OCI-LY3 (cell line): ENCODE data around the gene FKBP10.

Source experiments
- H2AFZ ChIP-seq: fragments of 200-600, 300-600 bp; shearing (Covaris generic); 2 replicates; pipeline ENCODE4 v1.6.0; 2014; ENCODE audit warnings: antibody characterized with exemption, low read depth, low read length
- H3K27ac ChIP-seq: fragments of 200-600, 300-600 bp; sonication (generic); 2 replicates; pipeline ENCODE4 v1.5.1; 2014; ENCODE audit warnings: mild to moderate bottlenecking, low read length, moderate library complexity, mixed read lengths
- H3K27me3 ChIP-seq: fragments of 200-600, 300-600 bp; sonication (generic); 2 replicates; pipeline ENCODE4 v1.6.1; 2014; ENCODE audit warnings: low read depth, low read length, mixed read lengths
- H3K36me3 ChIP-seq: fragments of 200-600, 300-600 bp; sonication (generic); replicated peaks from 2 replicates; pipeline ENCODE3; 2014; ENCODE audit warnings: low read depth, low read length, mixed read lengths
- H3K4me1 ChIP-seq: fragments of 300-600, 200-600 bp; sonication (generic); 2 replicates; pipeline ENCODE4 v1.6.1; 2014; ENCODE audit warnings: low read length, mixed read lengths
- H3K4me2 ChIP-seq: fragments of 200-600, 300-600 bp; sonication (generic); 2 replicates; pipeline ENCODE4 v1.6.1; 2014; ENCODE audit warnings: low read length, mixed read lengths
- H3K4me3 ChIP-seq: fragments of 300-600, 200-600 bp; sonication (generic); 2 replicates; pipeline ENCODE4 v1.5.1; 2014; ENCODE audit warnings: antibody characterized with exemption, mild to moderate bottlenecking, low read length, moderate library complexity
- H3K79me2 ChIP-seq: fragments of 300-600, 200-600 bp; shearing (Covaris generic); 2 replicates; pipeline ENCODE4 v1.6.1; 2014; ENCODE audit warnings: mild to moderate bottlenecking, low read length, mixed read lengths
- H3K9ac ChIP-seq: fragments of 300-600, 200-600 bp; shearing (Covaris generic); 2 replicates; pipeline ENCODE4 v1.6.0; 2014; ENCODE audit warnings: mild to moderate bottlenecking, low read length, moderate library complexity
- H3K9me3 ChIP-seq: fragments of 200-600, 300-600 bp; shearing (Covaris generic); 2 replicates; pipeline ENCODE4 v1.6.1; 2014; ENCODE audit warnings: low read length, mixed read lengths; ENCODE audit not compliant: insufficient read depth
- H4K20me1 ChIP-seq: fragments of 200-600, 300-600 bp; sonication (generic); 2 replicates; pipeline ENCODE4 v1.6.1; 2016; ENCODE audit warnings: low read length, mixed read lengths; ENCODE audit not compliant: insufficient read depth
- CTCF ChIP-seq: fragments of 200-600, 300-600 bp; sonication (generic); IDR thresholded peaks from 2 replicates; pipeline ENCODE4 v1.5.1; 2014; ENCODE audit warnings: antibody characterized with exemption, low read length, low read depth
- EZH2phosphoT487 ChIP-seq: fragments of 200-600 bp; shearing (Covaris generic); IDR thresholded peaks from 2 replicates; pipeline ENCODE4 v1.6.1; 2018; ENCODE audit warnings: antibody characterized with exemption, mixed run types, low read depth

FKBP10 gene

GRCh38 chr17:41812381-41813151, at the start of gene FKBP10:
Gene FKBP10, plus strand, starts transcription at chr17:41813004. Its CDS starts 31 bp downstream, at chr17:41813035.
- TF ChIP-seq EZH2phosphoT487, result no peak
- no peak for TF ChIP-seq CTCF

GRCh38 chr17:41763327-41763726, 49.5 kb upstream of the FKBP10 start:
- TF ChIP-seq CTCF, result no peak
- TF ChIP-seq EZH2phosphoT487, result no peak
- no peaks in the 10 kb centered on the region for H3K79me2 ChIP-seq
- no peak overlapping the region for H2AFZ ChIP-seq
- no peaks in the 10 kb centered on the region for H3K9me3 ChIP-seq
- H3K4me3 ChIP-seq, result no peak overlapping the region
- H3K4me2 ChIP-seq, result no peak overlapping the region
- no peaks in the 10 kb centered on the region for H4K20me1 ChIP-seq
- no peaks in the 10 kb centered on the region for H3K27me3 ChIP-seq
- H3K36me3 ChIP-seq, result no peaks in the 10 kb centered on the region
- no peak overlapping the region for H3K27ac ChIP-seq
- peaks cover 7% of the 10 kb centered on the region for H3K4me1 ChIP-seq
- no peak overlapping the region for H3K9ac ChIP-seq

More at GRCh38 chr17:41812381-41813151, at the start of gene FKBP10:
- no peaks in the 10 kb centered on the region for H4K20me1 ChIP-seq
- peak within 1 kb of the TSS; percentile 96 for H2AFZ ChIP-seq
- H3K27me3 ChIP-seq, result peaks cover 12% of the 10 kb centered on the region
- peak within 1 kb of the TSS; percentile 89 for H3K4me2 ChIP-seq
- H3K4me1 ChIP-seq, result peaks cover 12% of the 10 kb centered on the region
- no peaks in the 10 kb centered on the region for H3K79me2 ChIP-seq
- H3K4me3 ChIP-seq, result peak within 1 kb of the TSS; percentile 94
- no peak within 1 kb of the TSS for H3K27ac ChIP-seq
- no peaks in the 10 kb centered on the region for H3K9me3 ChIP-seq
- no peaks in the 10 kb centered on the region for H3K36me3 ChIP-seq
- H3K9ac ChIP-seq, result peak within 1 kb of the TSS; percentile 74

- H3K36me3 ChIP-seq, result no peaks in the 10 kb centered on the region
Measured at GRCh38 chr17:41766135-41766534, 46.7 kb upstream of the FKBP10 start.

More at GRCh38 chr17:41766135-41766534, 46.7 kb upstream of the FKBP10 start:
- no peak overlapping the region for H3K4me3 ChIP-seq
- no peak overlapping the region for H2AFZ ChIP-seq
- no peaks in the 10 kb centered on the region for H3K9me3 ChIP-seq
- H3K9ac ChIP-seq, result no peak overlapping the region
- TF ChIP-seq CTCF (no peak), EZH2phosphoT487 (no peak)
- no peaks in the 10 kb centered on the region for H3K27me3 ChIP-seq
- H3K27ac ChIP-seq, result no peak overlapping the region
- no peaks in the 10 kb centered on the region for H3K79me2 ChIP-seq
- H3K4me2 ChIP-seq, result no peak overlapping the region
- no peaks in the 10 kb centered on the region for H4K20me1 ChIP-seq
- H3K4me1 ChIP-seq, result peaks cover 2% of the 10 kb centered on the region
